ENCODE results near the gene APCDD1L.
A peak's percentile ranks its signal among the peaks of the same experiment; 100 is the strongest.

Gene APCDD1L

DNA sequence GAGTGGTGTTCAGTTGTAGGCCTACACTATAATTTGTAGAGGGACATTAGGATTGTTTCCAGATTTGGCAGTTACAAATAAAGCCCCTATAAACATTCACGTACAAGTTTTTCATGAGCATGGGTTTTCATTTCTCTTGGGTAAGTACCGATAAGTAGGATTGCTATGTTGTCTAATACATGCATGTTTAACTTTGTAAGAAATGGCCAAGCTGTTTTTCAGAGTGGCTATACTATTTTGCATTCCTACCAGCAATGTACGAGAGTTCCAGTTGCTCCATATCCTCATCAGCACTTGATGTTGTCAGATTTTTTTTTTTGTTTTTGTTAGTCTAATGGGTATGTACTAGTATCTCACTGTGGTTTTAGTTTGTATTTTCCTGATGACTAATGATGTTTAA lies 11.2 kb upstream of the APCDD1L start:
- H3K27ac Mint-ChIP-seq = no peak overlapping the region
- no peaks in the 10 kb centered on the region for H3K4me1 Mint-ChIP-seq
- no peak overlapping the region for H3K4me3 Mint-ChIP-seq
- H3K27me3 Mint-ChIP-seq = peaks cover 8% of the 10 kb centered on the region
- ATAC-seq = no peak
- H3K36me3 Mint-ChIP-seq = no peaks in the 10 kb centered on the region
- H3K9me3 Mint-ChIP-seq = peaks cover 24% of the 10 kb centered on the region

DNA sequence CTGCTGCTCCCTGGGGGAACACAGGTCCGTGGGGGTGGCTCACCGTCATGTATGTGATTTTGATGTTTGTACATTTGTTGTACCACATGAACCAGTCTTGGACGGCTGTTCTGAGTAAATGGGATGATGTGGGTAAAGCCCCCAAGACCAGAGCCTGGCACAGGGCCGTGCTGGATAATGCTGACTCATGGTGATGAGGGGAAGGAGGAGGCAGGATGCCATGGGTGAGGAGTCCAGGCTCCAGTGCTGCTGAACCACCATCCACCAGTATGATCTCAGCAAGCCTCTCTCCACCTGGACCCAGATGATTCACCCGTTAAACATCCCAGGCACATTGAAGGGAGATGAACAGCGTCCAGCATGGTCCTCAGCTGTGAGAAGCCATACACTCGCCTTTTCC lies 9.6 kb upstream of the APCDD1L start:
- Mint-ChIP-seq H3K4me3 (no peak overlapping the region), H3K27ac (no peak overlapping the region), H3K4me1 (no peaks in the 10 kb centered on the region), H3K27me3 (peaks cover 12% of the 10 kb centered on the region), H3K9me3 (peaks cover 19% of the 10 kb centered on the region), H3K36me3 (no peaks in the 10 kb centered on the region)
- peak; percentile 20 for ATAC-seq

GRCh38 chr20:58523971-58524315 lies 8.7 kb upstream of the APCDD1L start:
- no peaks in the 10 kb centered on the region for H3K4me1 Mint-ChIP-seq
- peaks cover 16% of the 10 kb centered on the region for H3K27me3 Mint-ChIP-seq
- ATAC-seq = no peak
- no peaks in the 10 kb centered on the region for H3K36me3 Mint-ChIP-seq
- H3K4me3 Mint-ChIP-seq = no peak overlapping the region
- H3K9me3 Mint-ChIP-seq = peaks cover 19% of the 10 kb centered on the region
- H3K27ac Mint-ChIP-seq = no peak overlapping the region

DNA sequence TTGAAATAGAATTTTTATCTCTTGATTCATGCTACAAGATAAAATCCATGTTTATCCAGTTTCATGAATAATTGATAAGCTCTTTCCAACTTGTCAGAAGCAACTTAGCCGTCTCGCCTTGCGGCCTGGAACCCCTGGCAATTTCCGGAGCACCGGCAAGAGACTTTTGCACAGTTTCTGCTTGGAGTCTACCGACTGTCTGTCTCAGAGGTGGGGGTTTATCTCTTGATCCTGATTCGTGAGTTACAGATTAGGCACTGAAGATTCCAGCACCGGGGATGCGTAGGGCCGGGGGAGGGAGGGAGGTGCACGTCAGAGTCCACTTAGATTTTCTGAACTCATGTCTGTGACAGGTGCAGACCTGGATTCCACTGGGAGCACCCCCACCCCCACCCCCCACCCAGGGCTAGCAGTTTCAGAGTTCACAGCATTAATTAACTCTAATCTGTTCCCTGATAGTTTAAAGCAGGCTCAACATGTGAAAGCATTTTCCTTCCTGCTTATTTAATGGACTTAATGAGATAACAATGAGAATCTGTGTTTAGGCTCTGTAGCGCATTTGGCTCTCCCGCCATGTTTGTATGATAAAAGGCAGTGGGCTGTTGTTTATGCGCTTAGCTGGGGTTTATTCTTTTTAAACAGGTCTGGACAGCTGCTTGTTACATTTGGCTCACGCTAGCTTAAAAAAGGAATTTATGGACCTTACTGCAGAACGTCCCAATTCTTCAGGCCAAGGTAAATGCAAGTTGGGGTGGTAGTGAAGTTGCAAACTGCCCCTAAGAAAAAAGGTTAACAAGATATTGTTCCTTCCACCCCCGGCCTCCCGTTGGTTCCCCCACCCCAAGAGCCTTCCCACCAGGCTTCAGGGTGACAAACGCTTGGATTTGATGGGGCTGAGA lies 8.1 kb upstream of the APCDD1L start:
- no peak for ATAC-seq
- Mint-ChIP-seq H3K36me3 (no peaks in the 10 kb centered on the region), H3K4me3 (no peak overlapping the region), H3K27ac (no peak overlapping the region), H3K27me3 (peaks cover 16% of the 10 kb centered on the region), H3K4me1 (no peaks in the 10 kb centered on the region), H3K9me3 (peaks cover 16% of the 10 kb centered on the region)

- no peak overlapping the region for H3K4me3 Mint-ChIP-seq
- no peak overlapping the region for H3K27ac Mint-ChIP-seq
- H3K9me3 Mint-ChIP-seq = peaks cover 16% of the 10 kb centered on the region
- H3K27me3 Mint-ChIP-seq = peaks cover 21% of the 10 kb centered on the region
- no peaks in the 10 kb centered on the region for H3K4me1 Mint-ChIP-seq
- ATAC-seq = no peak
- H3K36me3 Mint-ChIP-seq = no peaks in the 10 kb centered on the region
Measured at GRCh38 chr20:58522666-58523065, 7.5 kb upstream of the APCDD1L start.

DNA sequence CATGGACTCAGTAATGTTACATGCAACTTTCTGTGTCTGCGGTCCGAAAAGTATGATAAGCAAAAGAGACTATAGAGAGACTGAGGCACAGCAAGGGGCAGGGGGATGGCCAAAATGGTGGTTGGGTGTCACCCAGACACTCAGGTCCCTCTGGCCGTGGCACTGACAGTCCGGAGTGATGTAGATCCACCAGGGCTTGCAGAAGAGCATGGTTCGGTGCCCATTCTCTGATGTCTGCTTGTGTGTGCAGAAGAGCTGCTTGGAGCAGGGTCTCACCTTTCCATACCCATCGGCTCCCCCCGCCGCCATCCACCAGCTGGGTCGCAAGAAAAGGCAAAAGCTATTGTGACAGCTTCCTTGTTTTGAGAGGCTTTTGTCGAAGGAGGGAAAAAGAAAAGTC lies 6.6 kb upstream of the APCDD1L start:
- Mint-ChIP-seq H3K4me1 (no peaks in the 10 kb centered on the region), H3K4me3 (no peak overlapping the region), H3K27ac (no peak overlapping the region), H3K27me3 (peaks cover 30% of the 10 kb centered on the region), H3K9me3 (peaks cover 13% of the 10 kb centered on the region), H3K36me3 (no peaks in the 10 kb centered on the region)
- no peak for ATAC-seq

DNA sequence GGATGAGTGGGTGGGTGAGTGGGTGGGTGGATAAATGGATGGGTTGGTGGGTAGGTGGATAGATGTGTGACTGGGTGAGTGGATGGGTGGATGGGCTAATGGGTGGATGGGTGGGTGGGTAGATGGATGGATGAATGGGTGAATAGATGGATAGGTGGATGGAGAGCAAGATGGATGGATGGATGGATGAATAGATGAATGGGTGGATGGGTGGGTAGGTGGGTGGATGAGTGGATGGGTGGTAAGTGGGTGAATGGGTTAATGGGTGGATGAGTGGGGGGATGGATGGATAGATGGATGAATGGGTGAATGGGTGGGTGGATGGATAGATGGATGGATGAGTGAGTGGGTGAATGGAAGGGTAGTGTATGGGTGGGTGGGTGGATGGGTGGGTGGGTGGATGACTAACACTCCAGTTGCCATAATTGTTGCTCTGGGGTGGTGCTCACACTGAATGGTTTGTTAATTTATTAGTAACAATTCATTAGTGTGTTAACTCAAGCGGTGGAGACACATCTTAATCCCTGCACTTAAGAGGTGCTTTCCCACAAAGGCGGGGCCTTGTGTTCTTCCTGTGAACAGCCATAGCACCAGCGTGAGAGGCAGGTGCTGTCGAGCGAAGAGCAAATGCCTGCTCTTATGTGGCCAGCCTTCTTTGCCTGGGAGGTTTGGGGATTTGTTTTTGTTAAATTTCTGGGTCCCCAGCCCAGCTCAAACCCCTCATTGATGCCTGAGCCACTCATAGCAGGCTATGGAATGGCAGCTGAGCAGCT lies 4.9 kb upstream of the APCDD1L start:
- no peaks in the 10 kb centered on the region for H3K36me3 Mint-ChIP-seq
- no peak overlapping the region for H3K27ac Mint-ChIP-seq
- ATAC-seq = peak; percentile 35
- peaks cover 10% of the 10 kb centered on the region for H3K9me3 Mint-ChIP-seq
- peaks cover 9% of the 10 kb centered on the region for H3K4me1 Mint-ChIP-seq
- no peak overlapping the region for H3K4me3 Mint-ChIP-seq
- peaks cover 45% of the 10 kb centered on the region for H3K27me3 Mint-ChIP-seq

- H3K4me1 Mint-ChIP-seq = peaks cover 9% of the 10 kb centered on the region
- H3K4me3 Mint-ChIP-seq = no peak overlapping the region
- ATAC-seq = no peak
- H3K27ac Mint-ChIP-seq = no peak overlapping the region
- H3K27me3 Mint-ChIP-seq = peaks cover 50% of the 10 kb centered on the region
- peaks cover 6% of the 10 kb centered on the region for H3K9me3 Mint-ChIP-seq
- H3K36me3 Mint-ChIP-seq = no peaks in the 10 kb centered on the region
Measured at GRCh38 chr20:58518896-58519593, 3.8 kb upstream of the APCDD1L start.

DNA sequence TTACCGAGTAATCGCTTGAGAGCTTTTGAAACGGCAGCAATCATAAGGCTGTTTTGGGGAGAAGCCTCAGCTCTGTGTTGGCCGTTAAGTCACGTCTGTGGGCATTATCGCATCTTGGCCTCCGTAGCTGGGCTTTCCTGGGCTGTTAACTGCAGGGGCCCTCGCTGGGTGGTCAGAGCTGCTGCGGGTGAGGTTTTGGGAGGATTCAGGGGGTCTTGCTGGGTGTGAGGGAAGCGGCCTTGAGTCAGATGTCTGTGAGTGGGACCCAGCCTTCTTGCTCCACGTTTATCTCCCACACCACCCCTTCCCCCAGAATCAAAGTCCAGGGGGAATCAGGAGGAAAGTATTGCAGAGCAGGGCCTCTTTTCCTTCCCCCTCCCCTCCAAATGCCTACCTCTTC lies 3.2 kb upstream of the APCDD1L start:
- no peaks in the 10 kb centered on the region for H3K36me3 Mint-ChIP-seq
- H3K27me3 Mint-ChIP-seq = peaks cover 55% of the 10 kb centered on the region
- ATAC-seq = no peak

GRCh38 chr20:58514321-58515232 lies 622 bp downstream of the APCDD1L start:
- no peak overlapping the region for H3K4me3 Mint-ChIP-seq
- no peaks in the 10 kb centered on the region for H3K9me3 Mint-ChIP-seq
- no peaks in the 10 kb centered on the region for H3K36me3 Mint-ChIP-seq
- no peak for ATAC-seq
- peaks cover 59% of the 10 kb centered on the region for H3K27me3 Mint-ChIP-seq
- H3K27ac Mint-ChIP-seq = no peak overlapping the region
- peaks cover 9% of the 10 kb centered on the region for H3K4me1 Mint-ChIP-seq

More for the DNA sequence above, 3.2 kb upstream of the APCDD1L start:
- H3K4me1 Mint-ChIP-seq = peaks cover 9% of the 10 kb centered on the region
- H3K9me3 Mint-ChIP-seq = peaks cover 6% of the 10 kb centered on the region
- no peak overlapping the region for H3K27ac Mint-ChIP-seq
- no peak overlapping the region for H3K4me3 Mint-ChIP-seq

DNA sequence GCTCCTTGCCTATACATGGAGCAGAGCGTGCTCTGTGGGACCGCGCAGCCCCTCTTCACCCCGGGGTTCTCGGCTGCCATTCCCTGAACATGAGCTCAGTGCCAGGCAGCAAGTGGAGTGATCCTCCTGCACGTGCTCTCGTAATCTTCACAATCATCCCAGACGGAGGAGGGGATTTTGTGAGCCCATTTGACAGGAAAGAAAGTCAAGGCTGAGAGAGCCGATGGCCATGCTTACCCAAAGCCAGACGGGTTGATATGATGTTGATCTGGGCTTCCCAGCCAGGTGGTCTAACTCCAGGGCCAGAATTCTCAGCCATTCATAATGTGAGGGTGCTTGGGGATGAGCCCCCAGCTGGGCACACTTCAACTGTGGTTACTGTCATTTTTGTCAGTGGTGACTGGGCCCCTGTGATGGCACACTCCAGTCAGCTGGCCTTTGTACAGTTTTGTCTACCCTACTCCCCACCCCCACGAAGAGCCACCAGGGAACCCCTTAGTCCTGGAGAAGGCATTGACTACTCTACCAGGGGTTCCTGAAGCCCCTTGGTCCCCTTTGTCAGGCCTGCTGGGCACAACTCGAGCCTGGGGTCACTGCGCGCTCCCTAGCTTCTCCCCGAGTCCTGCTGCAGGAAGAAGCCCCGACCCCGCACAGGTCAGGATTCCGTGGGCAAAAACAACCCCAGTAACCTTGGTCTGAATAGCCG lies 1.5 kb downstream of the APCDD1L start:
- Mint-ChIP-seq H3K27me3 (peaks cover 58% of the 10 kb centered on the region), H3K9me3 (no peaks in the 10 kb centered on the region), H3K27ac (no peak overlapping the region), H3K4me1 (peaks cover 9% of the 10 kb centered on the region), H3K4me3 (no peak overlapping the region), H3K36me3 (no peaks in the 10 kb centered on the region)
- no peak for ATAC-seq

GRCh38 chr20:58512808-58513552 lies 2.2 kb downstream of the APCDD1L start:
- Mint-ChIP-seq H3K27me3 (peaks cover 56% of the 10 kb centered on the region), H3K4me3 (no peak overlapping the region)
- no peak for ATAC-seq

GRCh38 chr20:58511861-58512260 lies 3.3 kb downstream of the APCDD1L start:
- H3K27me3 Mint-ChIP-seq = peaks cover 45% of the 10 kb centered on the region
- no peak for ATAC-seq
- no peak overlapping the region for H3K4me3 Mint-ChIP-seq
- peaks cover 7% of the 10 kb centered on the region for H3K9me3 Mint-ChIP-seq
- no peaks in the 10 kb centered on the region for H3K36me3 Mint-ChIP-seq
- no peak overlapping the region for H3K27ac Mint-ChIP-seq
- peaks cover 9% of the 10 kb centered on the region for H3K4me1 Mint-ChIP-seq

More at GRCh38 chr20:58512808-58513552, 2.2 kb downstream of the APCDD1L start:
- no peaks in the 10 kb centered on the region for H3K36me3 Mint-ChIP-seq
- H3K27ac Mint-ChIP-seq = no peak overlapping the region
- H3K4me1 Mint-ChIP-seq = peaks cover 9% of the 10 kb centered on the region
- no peaks in the 10 kb centered on the region for H3K9me3 Mint-ChIP-seq

All from stimulated activated memory B cell treated with anti-CD40 and anti-IgM and Interleukin-4, amounts not matched to agents 10 μg/mL and 1 μg/mL and 100 μg/mL, for 72 hours (primary cell).